Fibroblast of gingiva (primary cell): Measurements from ENCODE around the gene METRNL.
"Not testable (repeated sequence)": the region's sequence is repeated elsewhere in the genome, so short reads cannot be mapped to it uniquely, and the experiment has no call there.

Experiments
- DNase-seq: peaks from one replicate; pipeline ENCODE4 v3.0.0-alpha.2; 2011; ENCODE audit warnings: low read depth

Gene METRNL

DNA sequence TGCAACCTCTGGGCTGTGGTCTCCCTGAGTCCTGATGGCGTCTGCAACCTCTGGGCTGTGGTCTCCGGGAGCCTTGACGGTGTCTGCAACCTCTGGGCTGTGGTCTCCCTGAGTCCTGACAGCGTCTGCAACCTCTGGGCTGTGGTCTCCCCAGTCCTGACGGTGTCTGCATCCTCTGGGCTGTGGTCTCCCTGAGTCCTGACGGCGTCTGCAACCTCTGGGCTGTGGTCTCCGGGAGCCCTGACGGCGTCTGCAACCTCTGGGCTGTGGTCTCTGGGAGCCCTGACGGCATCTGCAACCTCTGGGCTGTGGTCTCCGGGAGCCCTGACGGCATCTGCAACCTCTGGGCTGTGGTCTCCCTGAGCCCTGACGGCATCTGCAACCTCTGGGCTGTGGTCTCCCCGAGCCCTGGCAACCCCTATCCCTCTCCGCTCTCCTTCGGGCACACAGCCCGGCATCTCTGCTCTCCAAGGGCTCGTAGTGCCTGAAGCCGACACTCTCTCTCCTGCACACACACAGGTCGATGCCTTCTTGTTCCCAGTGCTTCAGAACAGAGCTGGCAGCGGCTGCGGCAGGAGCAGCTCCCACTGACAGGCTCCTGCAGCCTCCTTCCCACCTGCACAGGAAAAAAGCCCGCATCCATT is 45.6 kb downstream of the METRNL start:
- DNase-seq: no peak

DNA sequence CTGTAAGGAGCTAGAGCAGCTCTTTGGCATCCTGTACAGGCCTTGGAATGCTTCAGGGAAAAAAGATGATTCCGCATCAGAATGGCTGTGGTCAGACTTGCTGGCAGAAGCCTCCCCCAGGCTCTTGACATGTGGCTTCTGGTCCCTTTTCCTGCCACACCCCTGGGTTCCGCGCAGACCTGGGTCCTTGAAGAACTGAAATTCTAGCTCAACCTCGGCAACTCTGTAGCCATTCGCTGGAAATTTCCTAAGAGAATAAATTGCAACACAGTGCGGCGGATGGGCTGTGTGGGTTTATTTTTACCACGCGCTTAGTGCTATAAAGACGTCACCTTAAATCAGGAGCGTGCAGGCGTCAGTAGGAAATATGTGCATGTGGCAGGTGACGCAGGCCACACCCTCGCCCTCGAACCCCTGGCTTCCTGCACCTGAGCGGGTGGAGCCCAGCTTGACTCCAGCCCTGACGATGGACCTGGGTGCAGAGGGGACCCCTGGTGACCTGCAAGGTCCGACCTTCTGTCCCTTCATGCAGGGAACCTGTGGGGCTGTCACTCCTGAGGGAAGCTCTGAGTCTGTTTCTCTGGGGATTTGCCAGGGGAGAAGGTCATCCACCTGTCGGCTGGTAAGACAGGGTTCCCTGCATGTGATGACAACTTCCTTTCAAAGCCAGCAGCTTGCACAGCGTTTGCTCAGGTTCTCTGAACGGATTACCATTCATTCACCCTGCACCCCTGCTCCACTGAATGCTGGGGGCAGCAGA is 46.3 kb downstream of the METRNL start:
- peak; percentile 68 for DNase-seq

DNA sequence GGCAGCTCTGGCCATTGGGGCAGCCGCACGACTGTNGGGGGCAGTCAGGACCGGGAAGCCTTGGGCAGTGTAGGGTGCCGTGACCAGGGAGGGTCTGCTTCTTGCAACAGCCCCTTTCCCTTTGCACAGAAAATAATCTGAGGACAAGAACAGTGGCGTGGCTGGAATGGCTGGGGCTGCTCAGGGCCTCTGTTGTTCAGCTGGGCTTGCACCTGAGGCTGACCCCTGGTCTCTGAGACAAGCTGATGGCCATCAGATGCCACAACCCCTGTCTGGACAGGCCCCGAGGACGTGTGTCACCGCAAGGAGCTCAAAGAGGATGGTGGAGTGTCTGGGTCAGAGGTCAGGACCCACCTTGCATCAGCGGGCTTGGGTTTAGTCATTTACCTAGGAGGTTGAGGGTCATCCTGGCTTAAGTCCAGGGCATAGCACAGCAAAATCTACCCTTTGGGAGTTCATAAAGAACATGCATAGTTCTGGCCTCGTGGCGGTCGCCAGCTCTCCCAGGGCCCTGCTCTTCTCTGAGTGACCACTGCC is 46.9 kb downstream of the METRNL start:
- no peak for DNase-seq

DNA sequence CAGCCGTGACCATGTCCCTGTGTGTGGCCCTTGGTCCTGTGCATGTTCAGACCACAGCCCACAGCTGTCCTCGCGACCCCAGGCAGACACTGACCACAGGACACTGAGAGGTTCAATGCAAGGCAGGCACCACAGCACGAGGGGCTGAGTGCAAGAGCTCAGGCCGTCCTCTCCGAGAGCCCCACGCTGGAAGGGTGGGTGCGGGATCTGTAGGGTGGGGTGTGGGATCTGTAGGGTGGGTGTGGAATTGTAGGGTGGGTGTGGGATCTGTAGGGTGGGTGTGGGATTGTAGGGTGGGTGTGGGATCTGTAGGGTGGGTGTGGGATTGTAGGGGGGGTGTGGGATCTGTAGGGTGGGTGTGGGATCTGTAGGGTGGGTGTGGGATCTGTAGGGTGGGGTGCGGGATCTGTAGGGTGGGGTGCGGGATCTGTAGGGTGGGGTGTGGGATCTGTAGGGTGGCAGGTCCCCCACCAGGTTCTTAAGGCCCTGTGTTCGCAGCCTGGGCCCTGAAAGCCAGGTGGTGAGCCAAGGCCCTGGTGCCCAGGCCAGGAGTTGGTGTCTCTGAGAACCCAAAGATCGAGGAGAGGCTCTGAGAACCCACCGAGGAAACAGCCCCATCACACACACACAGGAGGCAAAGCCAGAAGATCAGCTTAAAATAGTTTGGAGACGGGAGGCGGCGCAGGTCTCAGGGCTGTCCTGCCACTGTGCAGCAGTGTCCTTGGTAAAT is 48.2 kb downstream of the METRNL start:
- no peak for DNase-seq

DNA sequence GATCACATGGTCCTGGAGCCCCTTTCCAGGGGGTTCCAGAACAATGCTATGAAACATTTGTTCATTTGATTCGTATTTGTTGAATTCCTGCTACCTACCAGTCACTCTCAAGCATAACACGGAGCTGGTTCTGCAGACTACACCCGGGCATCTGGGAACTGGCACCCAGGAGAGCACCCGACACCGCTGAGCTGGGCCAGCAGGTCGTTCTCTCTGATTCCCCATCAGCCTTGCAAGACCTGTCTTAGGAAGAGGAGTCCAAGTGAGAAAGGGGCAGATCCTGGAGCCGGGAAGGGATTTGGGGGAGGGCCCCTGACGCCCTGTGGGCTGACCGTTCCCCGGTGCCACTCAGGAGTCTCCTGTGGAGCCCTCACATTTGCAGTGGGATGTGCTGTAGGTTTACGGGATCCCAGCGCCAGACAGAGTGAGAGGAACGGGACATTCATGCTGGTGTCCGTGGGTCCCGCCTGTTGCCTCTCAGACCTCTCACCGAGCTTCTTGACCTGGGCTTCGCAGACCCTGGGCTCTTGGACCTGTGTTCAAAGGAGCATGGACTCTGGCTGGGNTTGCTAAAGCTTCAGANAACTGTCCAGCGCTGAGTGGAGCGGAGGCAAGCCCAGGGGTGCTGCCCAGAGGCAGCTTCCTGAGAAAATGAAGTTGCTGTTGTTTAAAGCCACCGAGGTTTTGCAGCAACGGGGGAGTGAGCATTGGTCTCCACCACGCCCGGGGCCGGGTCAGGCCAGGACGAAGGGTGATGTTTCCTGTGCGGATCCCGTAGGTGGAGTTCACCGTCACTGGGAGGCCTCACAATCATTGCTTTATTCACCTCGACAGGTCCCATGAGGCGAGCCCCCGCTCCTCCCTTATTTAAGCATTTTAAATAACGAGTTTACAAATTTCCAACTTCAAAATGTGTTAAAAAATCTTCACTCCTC is 49.2 kb downstream of the METRNL start:
- DNase-seq: no peak

DNA sequence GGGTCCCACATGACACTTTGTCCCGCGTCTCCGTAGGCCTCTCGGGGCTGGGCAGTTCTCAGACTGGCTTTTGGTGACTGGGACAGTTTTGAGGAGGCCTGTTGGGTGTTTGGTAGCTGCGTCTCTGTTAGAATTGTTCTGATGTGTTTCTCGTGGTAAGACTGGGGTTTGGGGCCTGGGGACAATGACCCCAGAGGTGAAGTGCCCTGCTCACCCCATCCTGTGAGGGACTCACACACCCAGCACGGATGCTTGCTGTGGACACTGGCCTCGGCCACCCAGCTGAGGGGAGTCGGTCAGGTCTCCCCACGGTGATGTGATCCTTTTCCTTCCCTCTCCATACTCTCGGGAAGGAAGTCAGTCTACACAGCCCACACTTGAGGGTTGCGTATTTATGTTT is 50.3 kb downstream of the METRNL start:
- no peak for DNase-seq

DNA sequence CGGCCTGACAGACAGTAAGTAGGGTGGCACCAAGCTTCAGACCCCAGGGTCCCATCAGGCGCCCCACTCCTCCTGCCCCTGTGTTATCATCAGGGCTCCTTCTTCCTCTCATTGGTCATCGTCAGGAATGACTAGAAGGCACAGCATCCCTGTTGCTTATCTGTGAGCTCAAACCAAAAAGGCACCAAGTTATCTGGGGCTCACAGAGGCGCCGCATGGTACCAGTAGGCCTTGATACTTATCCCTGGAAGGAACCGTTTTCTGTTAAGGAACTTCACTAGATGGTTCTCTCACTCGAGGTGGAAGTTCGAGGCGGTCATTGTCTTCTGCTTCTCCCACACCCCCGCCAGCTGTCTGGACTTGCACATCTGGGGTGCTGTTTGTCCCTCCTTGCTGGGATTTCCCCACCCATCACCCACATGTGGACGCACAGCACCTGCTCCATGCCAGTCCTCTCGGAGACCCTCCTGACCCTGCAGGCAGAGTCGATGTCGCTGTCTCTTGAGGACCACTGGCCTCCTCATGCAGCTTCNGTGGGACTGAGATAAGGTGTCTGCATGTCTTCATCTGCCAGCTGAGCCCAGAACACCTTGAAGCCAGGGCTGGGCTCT is 52.1 kb downstream of the METRNL start:
- no peak for DNase-seq

DNA sequence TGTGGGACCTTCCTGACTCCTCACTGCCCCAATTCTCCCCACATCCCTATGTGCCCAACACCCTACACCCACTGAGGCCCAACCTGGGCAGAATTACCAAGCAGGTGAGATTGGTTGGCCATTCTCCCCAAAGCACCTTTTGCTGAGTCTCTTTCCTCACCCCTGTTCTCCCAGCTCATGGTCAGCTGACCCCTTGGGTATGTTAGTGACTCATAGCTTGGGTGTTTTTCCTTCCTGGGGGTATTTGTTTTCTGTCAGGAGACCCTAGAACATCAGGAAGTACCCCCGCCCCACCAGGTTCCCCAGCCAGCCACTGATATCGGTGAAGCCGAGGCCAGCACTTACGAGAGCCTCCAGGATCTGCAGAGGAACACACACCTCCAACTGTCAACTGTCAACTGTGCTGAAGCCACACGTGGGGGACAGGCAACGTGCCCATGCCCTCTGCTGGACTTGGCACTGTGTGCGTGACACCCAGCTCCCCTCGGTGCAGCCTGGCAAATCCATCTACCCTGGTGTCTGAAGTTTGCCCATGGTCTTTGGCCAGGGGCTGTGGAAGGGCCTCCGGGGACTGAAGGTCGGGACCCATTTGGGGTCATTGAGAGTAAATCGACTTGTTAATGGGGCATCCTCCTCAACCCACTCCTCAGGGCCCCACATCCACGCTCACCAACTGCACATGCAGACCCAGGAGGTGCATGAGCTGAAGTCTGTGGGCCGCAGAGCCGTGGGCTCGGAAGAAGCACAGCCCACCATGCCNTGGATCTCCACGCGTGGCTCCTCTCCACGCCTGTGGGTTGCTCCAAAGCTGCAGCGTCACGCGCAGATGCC is 53.1 kb downstream of the METRNL start:
- no peak for DNase-seq

DNA sequence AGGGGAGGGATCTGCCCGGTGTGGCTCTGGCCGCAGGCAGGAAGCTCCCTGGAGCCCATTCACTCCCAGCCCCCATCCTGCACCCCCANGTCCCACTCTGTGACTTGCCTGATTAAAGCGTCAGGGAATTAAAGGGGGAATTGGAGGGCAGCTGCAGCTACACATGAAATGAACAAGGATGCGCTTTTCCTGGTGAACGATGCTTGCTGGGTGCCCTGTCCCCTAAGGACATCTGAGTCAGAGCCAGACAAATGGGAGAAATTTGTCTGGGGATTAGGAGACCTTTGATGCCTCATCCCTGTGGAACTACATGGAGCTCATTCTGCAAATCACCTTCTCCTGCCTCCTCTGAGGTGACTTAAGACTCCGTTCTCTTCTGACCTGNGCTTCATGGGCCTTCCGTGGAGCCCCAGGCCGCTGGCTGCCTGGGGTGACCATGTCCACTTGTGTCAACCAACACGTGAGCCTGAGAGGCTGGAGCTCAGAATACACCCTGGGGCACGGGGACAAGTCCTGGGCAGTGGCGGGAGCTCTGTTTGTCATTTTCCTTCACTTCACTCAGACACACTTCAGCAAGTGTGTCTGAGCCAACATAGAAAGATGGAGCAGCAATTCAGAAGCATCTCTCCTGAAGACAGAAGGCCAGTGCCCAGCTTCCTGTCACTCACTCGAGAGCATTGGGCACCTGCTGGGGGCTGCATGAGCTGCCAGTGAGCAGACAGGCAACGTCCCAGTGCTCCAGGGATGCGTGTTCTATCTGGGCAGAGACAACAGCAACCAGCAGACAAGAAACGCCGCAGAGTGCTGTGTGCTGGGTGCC is 54.1 kb downstream of the METRNL start:
- DNase-seq: no peak

DNA sequence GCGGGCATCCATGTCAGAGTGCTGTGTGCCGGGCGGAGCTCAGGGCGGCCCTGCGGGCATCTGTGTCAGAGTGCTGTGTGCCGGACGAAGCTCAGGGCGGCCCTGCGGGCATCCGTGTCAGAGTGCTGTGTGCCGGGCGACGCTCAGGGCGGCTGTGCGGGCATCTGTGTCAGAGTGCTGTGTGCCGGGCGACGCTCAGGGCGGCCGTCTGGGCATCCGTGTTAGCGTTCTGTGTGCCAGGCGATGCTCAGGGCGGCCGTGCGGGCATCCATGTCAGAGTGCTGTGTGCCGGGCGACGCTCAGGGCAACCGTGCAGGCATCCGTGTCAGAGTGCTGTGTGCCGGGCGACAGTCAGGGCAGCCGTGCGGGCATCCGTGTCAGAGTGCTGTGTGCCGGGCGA is 55.0 kb downstream of the METRNL start:
- DNase-seq: not testable (repeated sequence)

DNA sequence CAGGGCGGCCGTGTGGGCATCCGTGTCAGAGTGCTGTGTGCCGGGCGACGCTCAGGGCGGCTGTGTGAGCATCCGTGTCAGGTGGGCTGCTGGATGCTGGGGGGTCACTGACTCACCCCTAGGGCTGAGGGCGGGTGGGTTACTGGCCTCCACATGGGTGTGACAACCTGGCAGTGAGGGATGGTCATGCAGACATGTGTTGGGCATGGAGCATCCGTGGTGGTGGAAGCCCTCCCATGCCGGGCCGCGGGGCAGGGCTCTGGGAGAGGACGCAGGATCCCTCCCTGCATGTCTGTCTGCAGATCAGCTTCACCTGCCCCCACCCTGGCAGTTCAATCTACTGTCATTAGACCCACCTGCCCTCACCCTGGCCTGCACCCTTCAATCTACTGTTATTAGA is 56.3 kb downstream of the METRNL start:
- DNase-seq: no peak

DNA sequence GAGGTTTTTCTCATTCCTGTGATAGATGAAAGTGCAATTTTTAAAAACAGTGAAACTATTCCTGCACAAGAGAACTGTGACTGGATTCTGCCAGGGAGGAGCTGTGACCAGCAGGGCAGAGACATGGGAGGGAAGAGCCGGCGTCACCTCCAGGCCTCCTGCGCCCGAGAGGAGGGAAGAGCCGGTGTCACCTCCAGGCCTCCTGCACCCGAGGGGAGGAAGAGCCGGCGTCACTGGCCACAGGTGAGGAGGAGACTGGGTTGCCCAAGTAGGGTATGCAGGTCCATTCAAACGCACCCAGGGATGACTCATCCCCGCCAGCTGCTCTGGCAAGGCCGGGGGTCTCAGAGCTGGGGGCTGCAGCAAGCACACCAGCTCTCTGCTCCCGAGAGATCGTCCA is 56.7 kb downstream of the METRNL start:
- DNase-seq: no peak

DNA sequence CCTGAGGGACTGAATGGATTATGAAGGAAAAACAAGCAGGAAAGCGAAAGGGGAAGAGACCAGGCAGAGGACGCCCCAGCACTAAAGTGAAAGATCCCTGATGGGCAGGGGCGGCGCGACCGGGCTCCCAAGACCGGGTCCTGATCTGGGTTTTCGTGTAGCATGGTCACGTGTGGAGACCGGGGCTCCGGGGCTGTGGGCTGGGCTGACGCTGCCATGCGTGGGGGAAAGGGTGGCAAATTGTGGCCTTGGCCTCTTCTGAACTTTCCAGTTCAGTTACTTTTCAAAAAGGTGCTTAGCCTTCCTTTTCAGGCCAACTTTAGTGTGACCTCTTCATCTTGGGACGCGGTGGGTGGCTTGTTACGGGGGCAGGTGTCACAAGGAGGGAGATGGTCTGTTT is 57.5 kb downstream of the METRNL start:
- no peak for DNase-seq

DNA sequence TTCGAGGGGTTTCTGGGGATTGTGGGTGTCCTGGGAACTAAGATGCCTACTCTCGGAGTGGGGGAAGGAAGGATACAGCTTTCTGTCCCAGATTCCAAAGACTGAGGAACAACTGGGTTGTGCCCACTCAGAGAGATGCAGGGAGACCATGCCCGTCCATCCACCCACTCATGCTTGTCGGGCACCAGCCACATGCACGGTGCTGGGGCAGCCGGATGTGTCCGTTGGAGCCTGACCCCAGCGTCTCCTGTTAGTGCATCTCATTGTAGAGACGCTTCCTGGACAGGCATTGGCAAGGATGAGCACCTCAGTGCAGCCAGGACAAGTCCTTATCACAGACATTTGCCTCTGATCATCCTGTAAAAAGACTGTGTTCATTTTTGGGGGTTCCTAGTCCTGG is 58.1 kb downstream of the METRNL start:
- DNase-seq: no peak

DNA sequence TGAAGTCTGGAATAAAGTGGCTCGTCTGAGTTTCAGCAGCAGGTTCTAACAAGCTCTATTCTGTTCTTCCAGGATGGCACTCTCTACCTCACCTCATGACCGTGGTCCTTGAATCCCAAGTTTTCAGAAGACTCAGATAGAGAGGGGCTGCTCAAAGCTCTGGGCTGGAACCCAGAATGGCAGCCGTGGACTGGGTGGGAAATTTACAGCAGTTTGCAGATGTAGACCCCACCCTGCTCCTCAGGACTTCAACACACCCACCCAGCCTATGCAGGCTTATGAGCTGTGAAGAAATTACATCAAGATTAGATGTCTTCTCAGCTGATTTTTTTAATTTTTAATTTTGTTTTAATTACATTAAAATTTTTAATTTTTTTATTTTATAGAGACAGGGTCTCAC is 59.4 kb downstream of the METRNL start:
- no peak for DNase-seq

DNA sequence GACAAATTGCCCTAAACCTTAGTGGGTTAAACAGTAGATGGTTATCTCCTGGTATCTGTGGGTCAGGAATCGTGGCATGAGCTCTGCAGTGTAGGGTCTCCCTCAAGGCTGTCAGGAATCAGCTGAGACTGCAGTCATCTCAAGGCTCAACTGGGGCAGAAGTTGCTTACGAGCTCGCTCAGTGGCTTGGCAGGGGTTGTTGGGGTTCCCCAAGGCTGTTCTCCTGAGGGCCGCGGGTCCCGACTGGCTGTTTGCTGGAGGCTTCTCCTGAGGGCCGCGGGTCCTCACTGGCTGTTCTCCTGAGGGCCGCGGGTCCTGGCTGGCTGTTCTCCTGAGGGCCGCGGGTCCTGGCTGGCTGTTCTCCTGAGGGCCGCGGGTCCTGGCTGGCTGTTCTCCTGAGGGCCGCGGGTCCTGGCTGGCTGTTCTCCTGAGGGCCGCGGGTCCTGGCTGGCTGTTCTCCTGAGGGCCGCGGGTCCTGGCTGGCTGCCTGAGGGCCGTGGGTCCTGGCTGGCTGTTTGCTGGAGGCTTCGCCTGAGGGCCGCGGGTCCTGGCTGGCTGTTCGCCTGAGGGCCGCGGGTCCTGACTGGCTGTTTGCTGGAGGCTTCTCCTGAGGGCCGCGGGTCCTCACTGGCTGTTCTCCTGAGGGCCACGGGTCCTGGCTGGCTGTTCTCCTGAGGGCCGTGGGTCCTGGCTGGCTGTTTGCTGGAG is 60.3 kb downstream of the METRNL start:
- not testable (repeated sequence) for DNase-seq

DNA sequence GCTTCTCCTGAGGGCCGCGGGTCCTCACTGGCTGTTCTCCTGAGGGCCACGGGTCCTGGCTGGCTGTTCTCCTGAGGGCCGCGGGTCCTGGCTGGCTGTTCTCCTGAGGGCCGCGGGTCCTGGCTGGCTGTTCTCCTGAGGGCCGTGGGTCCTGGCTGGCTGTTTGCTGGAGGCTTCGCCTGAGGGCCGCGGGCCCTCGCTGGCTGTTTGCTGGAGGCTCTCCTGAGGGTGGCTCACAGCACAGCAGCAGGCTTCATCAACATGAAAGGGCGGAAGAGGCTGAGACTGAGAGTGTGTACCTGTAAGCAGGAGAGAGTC is 60.8 kb downstream of the METRNL start:
- DNase-seq: not testable (repeated sequence)

DNA sequence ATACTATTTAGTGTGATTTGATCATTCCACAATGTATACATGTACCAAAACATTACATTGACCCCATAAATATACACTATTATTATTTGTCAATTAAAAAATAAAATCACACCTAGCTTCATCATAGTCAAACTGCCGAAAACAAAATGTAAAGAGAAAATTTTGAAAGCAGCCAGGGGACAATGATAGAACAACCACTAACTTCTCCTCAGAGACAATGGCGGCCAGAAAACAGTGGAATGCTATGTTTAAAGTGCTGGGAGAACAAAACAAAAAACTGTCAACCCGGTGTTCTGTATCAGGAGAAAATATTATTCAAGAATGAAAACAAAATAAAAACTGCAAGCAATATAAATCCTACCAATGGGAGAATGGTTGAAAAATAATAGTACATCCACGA is 63.2 kb downstream of the METRNL start:
- no peak for DNase-seq

DNA sequence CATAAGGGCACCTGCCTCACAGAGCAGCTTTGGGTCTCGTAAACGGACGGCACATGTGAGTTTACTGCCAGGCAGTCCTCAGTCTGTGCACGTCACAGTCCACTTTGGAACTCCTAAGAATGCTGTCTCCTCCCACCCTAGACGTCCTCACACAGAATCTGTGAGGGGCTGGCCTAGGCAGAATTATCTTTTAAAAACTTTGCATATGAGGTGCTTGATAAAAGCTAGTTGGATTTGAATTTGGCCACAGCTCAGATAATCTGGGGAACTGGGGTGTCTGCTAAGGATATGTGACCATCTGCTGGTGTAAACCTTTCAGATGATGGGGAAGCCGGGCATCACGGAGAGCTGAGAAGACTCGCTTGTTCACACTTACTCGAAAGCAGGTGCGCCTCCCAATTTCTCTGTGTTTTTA is 64.4 kb downstream of the METRNL start:
- no peak for DNase-seq
